Muscle of leg (tissue), 11 donors: ENCODE measurements around the gene FXN. TPM values are rescaled to one million over a fixed set of nuclear protein-coding genes. Genes with fewer than 3 reads are reported as not detected.
"Not testable (repeated sequence)": the region's sequence is repeated elsewhere in the genome, so short reads cannot be mapped to it uniquely, and the experiment has no call there.

Experiments used
- DNase-seq: peaks from one replicate; pipeline ENCODE4 v3.0.0; 2013
- H3K27ac ChIP-seq: one replicate; pipeline ENCODE4 v1.5.1; 2013; ENCODE audit warnings: mild to moderate bottlenecking, low read length, control low read depth
- H3K27me3 ChIP-seq: one replicate; pipeline ENCODE4 v1.6.1; 2013; ENCODE audit warnings: low read length; ENCODE audit not compliant: control insufficient read depth, insufficient read depth
- H3K36me3 ChIP-seq: one replicate; pipeline ENCODE4 v1.6.1; 2013; ENCODE audit warnings: low read length; ENCODE audit not compliant: control insufficient read depth, insufficient read depth
- H3K4me1 ChIP-seq: one replicate; pipeline ENCODE4 v1.6.1; 2013; ENCODE audit warnings: low read length; ENCODE audit not compliant: control insufficient read depth, insufficient read depth
- H3K4me3 ChIP-seq: one replicate; pipeline ENCODE4 v1.5.1; 2013; ENCODE audit warnings: low read length, control low read depth
- H3K9me3 ChIP-seq: replicated peaks from 2 replicates; pipeline ENCODE4 v1.6.1; 2013; ENCODE audit warnings: low read depth, low read length; ENCODE audit not compliant: control insufficient read depth
- WGBS: methylation state at CpG from one replicate; pipeline ENCODE4 v1.1.5; 2013; ENCODE audit warnings: missing lambda C conversion rate; ENCODE audit not compliant: insufficient coverage; 5-methylcytosine and 5-hydroxymethylcytosine counted together
- polyA plus RNA-seq, 8 donors: library from polyadenylated mRNA; unstranded; fragments of 120-200 nt; gene quantifications; one replicate each; pipeline versions ENCODE4 v1.2.1 to v1.2.3, GENCODE V29; 2013; ENCODE audit warnings: inconsistent platforms in 1 of 8, low replicate concordance in 1 of 8; ENCODE audit not compliant: insufficient read length in 8 of 8, insufficient read depth in 1 of 8
- total RNA-seq: library from RNA; stranded (reverse); fragments of 120-200 nt; gene quantifications from one replicate; pipeline ENCODE4 v1.2.4, GENCODE V29; 2013

FXN gene
- total and polyA plus RNA-seq, 9 donors = 5.1 to 14.4 (median 13.6) TPM

- H3K4me3 ChIP-seq = no peak overlapping the region
- H3K9me3 ChIP-seq = no peaks in the 10 kb centered on the region
- no peaks in the 10 kb centered on the region for H3K27me3 ChIP-seq
- no peak for DNase-seq
- no peak overlapping the region for H3K27ac ChIP-seq
- no peaks in the 10 kb centered on the region for H3K4me1 ChIP-seq
- H3K36me3 ChIP-seq = no peaks in the 10 kb centered on the region
- WGBS = 87% methylated on average over 4 of the region's 7 CpGs
Observed at GRCh38 chr9:69093471-69094103, 58.0 kb downstream of the FXN start.

DNA sequence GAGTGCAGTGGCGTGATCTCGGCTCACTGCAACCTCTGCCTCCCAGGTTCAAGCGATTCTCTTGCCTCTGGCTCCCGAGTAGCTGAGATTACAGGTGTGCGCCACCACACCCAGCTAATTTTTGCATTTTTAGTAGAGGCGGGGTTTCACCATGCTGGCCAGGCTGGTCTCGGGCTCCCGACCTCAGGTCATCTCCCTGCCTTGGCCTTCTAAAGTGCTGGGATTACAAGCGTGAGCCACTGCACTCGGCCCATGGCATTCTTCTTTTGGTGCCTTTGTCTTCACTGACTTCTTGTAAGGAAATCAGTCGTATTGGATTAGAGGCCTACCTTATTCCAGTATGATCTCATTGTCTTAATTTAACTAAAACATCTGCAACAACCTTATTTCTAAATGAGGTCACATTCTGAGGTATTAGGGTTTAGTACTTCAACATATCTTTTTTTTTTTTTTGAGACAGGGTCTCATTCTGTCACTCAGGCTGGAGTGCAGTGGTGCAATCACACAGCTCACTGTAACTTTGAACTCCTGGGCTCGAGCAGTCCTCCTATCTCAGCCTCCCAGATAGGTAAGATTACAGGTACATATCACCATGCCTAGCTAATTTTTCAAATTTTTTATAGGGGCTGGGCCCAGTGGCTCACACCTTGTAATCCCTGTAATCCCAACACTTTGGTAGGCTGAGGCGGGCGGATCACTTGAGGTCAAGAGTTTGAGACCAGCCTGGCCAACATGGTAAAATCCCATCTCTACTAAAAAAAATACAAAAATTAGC is 59.0 kb downstream of the FXN start:
- not testable (repeated sequence) for H3K4me3 ChIP-seq, H3K36me3 ChIP-seq, H3K27ac ChIP-seq, DNase-seq, H3K4me1 ChIP-seq, H3K9me3 ChIP-seq, H3K27me3 ChIP-seq
- WGBS = 97% methylated on average over 8 of the region's 14 CpGs

GRCh38 chr9:69097064-69097463 is 61.5 kb downstream of the FXN start:
- no peak overlapping the region for H3K27ac ChIP-seq
- no peak for DNase-seq
- WGBS = no CpG with 5 or more reads among the region's 4 CpGs

GRCh38 chr9:69097923-69098593 is 62.5 kb downstream of the FXN start:
- Histone ChIP-seq H3K27ac (no peak overlapping the region), H3K9me3 (no peaks in the 10 kb centered on the region)
- 100% methylated on average over 1 of the region's 5 CpGs for WGBS

More at GRCh38 chr9:69097064-69097463, 61.5 kb downstream of the FXN start:
- Histone ChIP-seq H3K27me3 (no peaks in the 10 kb centered on the region), H3K36me3 (no peaks in the 10 kb centered on the region), H3K4me1 (peaks cover 5% of the 10 kb centered on the region), H3K9me3 (no peaks in the 10 kb centered on the region), H3K4me3 (no peak overlapping the region)

DNA sequence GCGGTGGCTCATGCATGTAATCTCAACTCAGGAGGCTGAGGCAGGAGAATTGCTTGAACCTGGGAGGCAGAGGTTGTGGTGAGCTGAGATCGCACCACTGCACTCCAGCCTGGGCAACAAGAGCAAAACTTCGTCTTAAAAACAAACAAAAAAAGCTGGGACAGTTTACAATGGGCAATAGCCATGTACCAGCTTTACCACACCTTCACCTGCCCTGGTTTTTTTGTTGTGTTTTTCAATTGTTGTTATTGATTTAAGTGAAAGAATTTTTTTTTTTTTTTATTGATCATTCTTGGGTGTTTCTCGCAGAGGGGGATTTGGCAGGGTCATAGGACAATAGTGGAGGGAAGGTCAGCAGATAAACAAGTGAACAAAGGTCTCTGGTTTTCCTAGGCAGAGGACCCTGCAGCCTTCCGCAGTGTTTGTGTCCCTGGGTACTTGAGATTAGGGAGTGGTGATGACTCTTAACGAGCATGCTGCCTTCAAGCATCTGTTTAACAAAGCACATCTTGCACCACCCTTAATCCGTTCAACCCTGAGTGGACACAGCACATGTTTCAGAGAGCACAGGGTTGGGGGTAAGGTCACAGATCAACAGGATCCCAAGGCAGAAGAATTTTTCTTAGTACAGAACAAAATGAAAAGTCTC is 67.9 kb downstream of the FXN start:
- not testable (repeated sequence) for H3K27ac ChIP-seq, DNase-seq, H3K36me3 ChIP-seq, H3K9me3 ChIP-seq, H3K4me3 ChIP-seq, H3K27me3 ChIP-seq, H3K4me1 ChIP-seq
- WGBS = no CpG with 5 or more reads among the region's 7 CpGs

More at GRCh38 chr9:69097923-69098593, 62.5 kb downstream of the FXN start:
- Histone ChIP-seq H3K4me1 (peaks cover 5% of the 10 kb centered on the region), H3K4me3 (no peak overlapping the region), H3K27me3 (no peaks in the 10 kb centered on the region), H3K36me3 (no peaks in the 10 kb centered on the region)
- no peak for DNase-seq

DNA sequence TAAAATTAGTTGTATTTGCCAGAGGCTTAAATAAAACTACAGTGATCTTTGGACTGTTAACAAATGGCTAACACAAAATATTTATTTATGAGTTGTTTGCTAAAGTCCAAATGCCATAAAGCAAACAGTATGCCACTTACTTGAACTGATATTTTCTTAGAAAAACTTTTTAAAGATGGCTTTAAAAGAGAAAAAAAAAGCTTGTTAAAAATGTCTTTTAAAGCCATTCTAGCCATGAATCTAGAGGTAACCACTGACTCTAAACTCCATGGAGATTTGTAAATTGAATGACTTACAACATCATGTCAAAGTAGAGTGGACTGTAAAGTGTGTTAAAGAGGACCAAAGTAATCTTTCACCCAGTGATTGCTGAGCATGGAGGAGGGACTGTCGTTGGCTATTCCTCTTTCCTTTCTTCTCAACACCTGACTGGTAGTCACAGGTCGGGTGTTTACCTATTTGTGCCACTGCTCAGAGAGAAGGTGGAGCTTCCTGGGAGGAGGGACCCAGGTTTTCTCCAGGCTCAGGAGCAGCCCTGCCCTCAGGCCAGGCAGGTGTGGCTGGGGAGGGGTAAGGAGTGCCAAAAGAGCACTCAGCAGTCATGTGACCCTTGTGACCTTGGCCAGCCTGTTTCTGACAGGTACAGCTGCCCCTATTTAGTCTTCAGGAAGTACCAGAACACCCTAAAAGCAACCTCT is 69.4 kb downstream of the FXN start:
- no peaks in the 10 kb centered on the region for H3K36me3 ChIP-seq
- H3K9me3 ChIP-seq = no peaks in the 10 kb centered on the region
- H3K27ac ChIP-seq = no peak overlapping the region
- DNase-seq = no peak
- H3K4me1 ChIP-seq = no peaks in the 10 kb centered on the region
- H3K27me3 ChIP-seq = no peaks in the 10 kb centered on the region
- WGBS = no CpG with 5 or more reads among the region's 2 CpGs
- H3K4me3 ChIP-seq = no peak overlapping the region

GRCh38 chr9:69107771-69108170 is 72.2 kb downstream of the FXN start:
- WGBS = 80% methylated on average over 1 of the region's 3 CpGs
- Histone ChIP-seq H3K27me3 (no peaks in the 10 kb centered on the region), H3K4me3 (no peak overlapping the region), H3K4me1 (no peaks in the 10 kb centered on the region), H3K9me3 (no peaks in the 10 kb centered on the region), H3K36me3 (no peaks in the 10 kb centered on the region), H3K27ac (no peak overlapping the region)
- peak; percentile 70 for DNase-seq

DNA sequence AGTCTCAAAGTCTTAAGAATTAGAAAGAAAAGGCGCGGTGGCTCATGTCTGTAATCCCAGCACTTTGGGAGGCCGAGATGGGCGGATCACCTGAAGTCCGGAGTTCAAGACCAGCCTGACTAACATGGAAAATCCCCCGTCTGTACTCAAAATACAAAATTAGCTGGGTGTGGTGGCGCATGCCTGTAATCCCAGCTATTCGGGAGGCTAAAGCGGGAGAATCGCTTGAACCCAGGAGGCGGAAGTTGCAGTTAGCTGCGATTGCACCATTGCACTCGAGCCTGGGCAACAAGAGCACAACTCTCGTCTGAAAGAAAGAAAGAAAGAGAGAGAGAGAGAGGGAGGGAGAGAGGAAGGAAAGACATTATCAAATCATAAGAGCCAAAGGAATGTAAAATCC is 73.2 kb downstream of the FXN start:
- not testable (repeated sequence) for H3K4me1 ChIP-seq, H3K4me3 ChIP-seq, H3K9me3 ChIP-seq, H3K36me3 ChIP-seq, DNase-seq, H3K27ac ChIP-seq, H3K27me3 ChIP-seq
- 96% methylated on average over 14 of the region's 14 CpGs for WGBS

- Histone ChIP-seq H3K27me3 (no peaks in the 10 kb centered on the region), H3K4me3 (no peak overlapping the region), H3K27ac (no peak overlapping the region), H3K4me1 (no peaks in the 10 kb centered on the region), H3K9me3 (no peaks in the 10 kb centered on the region), H3K36me3 (no peaks in the 10 kb centered on the region)
- WGBS = no CpG with 5 or more reads among the region's 4 CpGs
- no peak for DNase-seq
Observed at GRCh38 chr9:69109152-69109551, 73.6 kb downstream of the FXN start.
